ENCODE measurements around the gene CLIC6.

DNA sequence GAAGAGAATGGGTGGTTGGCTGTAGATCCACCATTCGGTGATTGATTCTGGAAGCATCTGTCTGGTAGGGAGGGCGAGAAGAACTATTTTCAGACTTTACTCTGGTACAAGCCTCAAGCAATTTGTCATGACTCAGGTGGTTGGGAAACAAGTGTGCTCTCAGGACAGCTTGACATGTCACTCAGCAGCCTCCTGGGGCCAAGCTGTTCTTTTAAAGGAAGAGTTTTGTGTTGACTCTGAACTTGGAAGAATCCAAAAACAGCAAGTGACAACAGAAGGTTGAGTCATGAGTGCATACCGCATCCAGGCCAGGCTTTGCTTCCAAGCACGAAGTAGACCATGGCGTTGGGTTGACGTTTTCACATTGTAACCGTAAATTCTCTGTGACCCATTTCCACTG is 65.9 kb downstream of the CLIC6 start:
- TF ChIP-seq, protein P1, sequence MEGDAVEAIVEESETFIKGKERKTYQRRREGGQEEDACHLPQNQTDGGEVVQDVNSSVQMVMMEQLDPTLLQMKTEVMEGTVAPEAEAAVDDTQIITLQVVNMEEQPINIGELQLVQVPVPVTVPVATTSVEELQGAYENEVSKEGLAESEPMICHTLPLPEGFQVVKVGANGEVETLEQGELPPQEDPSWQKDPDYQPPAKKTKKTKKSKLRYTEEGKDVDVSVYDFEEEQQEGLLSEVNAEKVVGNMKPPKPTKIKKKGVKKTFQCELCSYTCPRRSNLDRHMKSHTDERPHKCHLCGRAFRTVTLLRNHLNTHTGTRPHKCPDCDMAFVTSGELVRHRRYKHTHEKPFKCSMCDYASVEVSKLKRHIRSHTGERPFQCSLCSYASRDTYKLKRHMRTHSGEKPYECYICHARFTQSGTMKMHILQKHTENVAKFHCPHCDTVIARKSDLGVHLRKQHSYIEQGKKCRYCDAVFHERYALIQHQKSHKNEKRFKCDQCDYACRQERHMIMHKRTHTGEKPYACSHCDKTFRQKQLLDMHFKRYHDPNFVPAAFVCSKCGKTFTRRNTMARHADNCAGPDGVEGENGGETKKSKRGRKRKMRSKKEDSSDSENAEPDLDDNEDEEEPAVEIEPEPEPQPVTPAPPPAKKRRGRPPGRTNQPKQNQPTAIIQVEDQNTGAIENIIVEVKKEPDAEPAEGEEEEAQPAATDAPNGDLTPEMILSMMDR (conservative IDR thresholded peaks at IDR 0.05) = no peak
- no peak for TF ChIP-seq ZFX (IDR thresholded peaks at IDR 0.05)

Data from C4-2B (cell line).